GM21786 (cell line): ENCODE results near the gene ZNF611.
"Not testable (repeated sequence)": the region's sequence is repeated elsewhere in the genome, so short reads cannot be mapped to it uniquely, and the experiment has no call there.

Source experiments
- ATAC-seq: cut with Tn5 transposase; IDR thresholded peaks from one replicate; pipeline ENCODE4 v1.9.1; 2021; ENCODE audit not compliant: unreplicated experiment

The ZNF611 gene

GRCh38 chr19:52685811-52686210, 49.0 kb downstream of the ZNF611 start:
- ATAC-seq = no peak

DNA sequence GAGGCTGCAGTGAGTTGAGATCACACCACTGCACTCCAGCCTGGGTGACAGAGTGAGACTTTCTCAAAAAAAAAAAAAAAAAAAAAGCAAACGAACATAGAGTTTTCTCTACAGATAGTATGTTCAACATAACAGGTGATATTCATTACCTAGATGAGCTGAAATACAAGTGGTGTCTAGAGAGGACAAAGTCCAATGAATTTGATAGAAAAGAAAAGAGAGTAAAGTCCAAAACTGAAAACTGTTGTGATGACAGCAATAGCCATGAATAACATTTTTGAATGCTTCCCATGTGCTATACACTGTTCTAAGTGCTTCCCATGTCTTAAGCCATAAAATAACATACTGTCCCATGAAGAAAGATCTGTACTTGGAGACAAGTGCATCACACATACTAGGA, 53.6 kb downstream of the ZNF611 start:
- ATAC-seq = not testable (repeated sequence)

DNA sequence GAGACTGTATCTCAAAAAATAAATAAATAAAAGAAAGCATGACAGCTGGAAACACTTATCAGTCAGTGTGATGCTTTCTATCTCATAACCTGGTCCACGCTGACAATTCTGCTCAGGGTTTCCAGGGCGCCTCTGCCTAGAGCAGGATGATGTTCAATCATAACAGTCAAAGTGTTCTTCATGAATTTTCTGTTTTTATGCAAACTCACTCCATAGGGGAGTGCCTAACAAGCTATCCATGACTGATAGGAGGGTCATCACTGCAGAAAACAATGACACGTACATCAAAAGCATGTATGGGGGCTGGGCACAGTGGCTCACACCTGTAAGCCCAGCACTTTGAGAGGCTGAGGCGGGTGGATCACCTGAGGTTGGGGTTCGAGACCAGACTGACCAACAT, 55.2 kb downstream of the ZNF611 start:
- ATAC-seq = no peak

DNA sequence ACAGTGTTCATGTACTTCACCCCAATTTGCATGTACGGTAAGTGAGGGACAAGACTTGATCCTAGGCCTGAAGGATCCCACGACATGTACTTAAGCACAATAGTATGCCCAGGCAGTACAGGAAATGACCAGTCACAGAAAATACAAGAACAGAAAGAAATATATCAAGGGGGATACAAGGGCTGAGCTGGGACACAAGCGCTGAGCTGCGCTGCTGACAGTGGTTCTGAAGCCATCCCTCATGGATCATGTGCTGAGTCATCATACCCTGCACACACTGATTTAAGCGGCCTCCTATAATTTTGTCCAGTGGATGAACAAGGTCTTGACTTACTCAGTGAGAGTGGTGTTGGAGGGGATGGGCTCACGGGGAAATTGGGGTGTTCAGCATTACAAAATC, 59.6 kb downstream of the ZNF611 start:
- ATAC-seq = not testable (repeated sequence)

- ATAC-seq = no peak
These were observed 61.8 kb downstream of the ZNF611 start for GRCh38 chr19:52673014-52673413.

GRCh38 chr19:52670046-52670445, 64.8 kb downstream of the ZNF611 start:
- ATAC-seq = no peak

DNA sequence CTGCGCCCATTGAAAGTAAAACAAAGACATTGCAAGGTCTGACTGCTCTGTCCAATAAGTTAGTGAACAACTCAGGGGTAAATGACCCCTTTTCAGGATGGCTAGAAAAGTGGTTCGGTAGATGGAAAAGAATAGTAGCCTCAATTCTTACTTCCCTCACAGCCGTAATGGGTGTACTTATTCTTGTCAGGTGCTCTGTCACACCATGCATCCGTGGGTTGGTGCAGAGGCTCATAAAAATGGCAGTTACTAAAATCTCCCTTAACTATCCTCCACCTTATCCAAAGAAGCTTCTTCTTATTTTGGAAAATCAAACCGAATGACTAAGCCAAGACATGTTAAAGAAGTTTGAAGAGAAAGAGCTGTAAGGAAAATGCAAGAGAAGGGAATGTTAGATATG, 65.3 kb downstream of the ZNF611 start:
- no peak for ATAC-seq

DNA sequence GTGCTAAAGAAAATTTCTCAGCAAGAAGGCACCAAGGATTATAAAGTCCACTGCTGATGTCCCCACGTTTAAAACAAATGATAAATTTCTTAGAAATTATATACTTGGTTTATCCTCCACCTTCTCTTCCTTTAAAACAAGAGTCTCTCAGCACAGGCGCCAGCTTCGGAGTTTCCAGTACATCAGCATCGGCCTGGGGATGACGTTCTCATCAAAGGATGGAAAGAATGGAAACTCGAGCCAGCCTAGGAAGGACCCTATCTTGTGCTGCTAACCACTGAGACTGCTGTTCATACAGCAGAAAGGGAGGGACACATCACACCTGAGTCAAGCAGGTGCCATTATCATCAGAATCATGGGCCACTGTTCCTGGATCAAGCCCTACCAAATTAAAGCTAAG, 66.9 kb downstream of the ZNF611 start:
- ATAC-seq = no peak

DNA sequence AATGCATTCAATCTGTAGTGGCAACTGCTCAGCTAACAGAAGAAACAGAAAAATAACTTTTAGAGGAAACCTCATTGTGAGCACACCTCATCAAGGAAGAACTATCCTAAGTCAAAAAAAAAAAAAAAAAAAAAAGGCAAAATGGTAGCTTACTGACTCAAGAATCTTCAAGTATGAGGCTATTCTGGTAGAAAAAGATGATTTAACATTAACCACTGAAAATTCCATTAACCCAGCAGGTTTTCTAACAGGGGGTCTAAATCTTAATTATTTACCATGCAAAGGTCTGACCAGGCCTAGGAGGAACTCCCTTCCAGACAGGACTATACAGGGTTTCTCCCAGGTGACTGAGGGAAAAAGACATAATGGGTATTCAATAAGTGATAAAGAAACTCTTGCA, 68.3 kb downstream of the ZNF611 start:
- no peak for ATAC-seq

- ATAC-seq = no peak
These were observed 69.3 kb downstream of the ZNF611 start for GRCh38 chr19:52665529-52665928.

- ATAC-seq = no peak
These were observed 69.8 kb downstream of the ZNF611 start for GRCh38 chr19:52665027-52665426.

DNA sequence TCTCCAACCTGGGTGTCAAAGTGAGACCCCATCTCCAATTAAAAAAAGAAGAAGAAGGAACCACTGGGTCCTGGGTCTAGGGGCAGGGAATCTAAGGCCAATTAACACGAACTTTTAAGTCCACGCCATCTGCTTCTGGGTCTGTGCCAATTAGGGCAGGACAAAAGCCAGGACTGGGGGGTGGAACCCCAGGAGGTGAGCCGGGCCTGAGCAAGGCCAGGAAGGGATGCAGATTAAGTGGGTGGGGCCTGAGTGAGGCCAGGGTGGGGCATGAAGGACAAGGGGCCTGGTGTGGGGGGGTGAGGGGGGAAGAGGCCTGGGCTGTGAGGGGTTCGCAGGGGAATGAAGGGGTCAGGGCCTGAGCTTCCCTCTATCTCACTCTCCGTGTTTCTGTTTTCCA, 70.4 kb downstream of the ZNF611 start:
- ATAC-seq = no peak

- ATAC-seq = no peak
These were observed 72.2 kb downstream of the ZNF611 start for GRCh38 chr19:52662631-52663030.

GRCh38 chr19:52660981-52661380, 73.9 kb downstream of the ZNF611 start:
- ATAC-seq = no peak

- no peak for ATAC-seq
These were observed 75.8 kb downstream of the ZNF611 start for GRCh38 chr19:52659013-52659412.

DNA sequence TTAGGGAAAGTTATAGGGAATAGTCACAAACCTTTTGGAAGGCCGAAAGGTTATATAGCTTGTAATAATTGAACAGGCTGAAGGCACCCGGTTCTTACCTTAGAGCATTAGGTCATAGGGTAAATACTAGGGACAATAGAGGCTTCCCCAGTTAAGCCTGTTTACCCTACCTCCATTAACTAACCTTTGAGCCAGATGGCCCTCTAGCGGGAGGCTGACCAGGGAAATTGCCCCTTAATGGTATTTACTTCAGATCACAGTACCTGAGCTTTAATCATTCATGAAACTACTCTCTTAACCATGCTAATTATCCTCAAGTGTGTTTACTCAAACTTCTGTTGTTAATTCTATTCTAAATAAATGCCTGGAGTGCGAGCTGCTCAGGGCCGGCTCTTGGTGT, 76.2 kb downstream of the ZNF611 start:
- no peak for ATAC-seq

GRCh38 chr19:52653161-52653560, 81.7 kb downstream of the ZNF611 start:
- ATAC-seq = no peak
